Smooth muscle cell (in vitro differentiated cells): ENCODE results near the gene ERCC4. TPM values are rescaled to one million over a fixed set of nuclear protein-coding genes. Genes with fewer than 3 reads are reported as not detected.
A peak's percentile ranks its signal among the peaks of the same experiment; 100 is the strongest.

Experiments used
- DNase-seq: peaks from one replicate; lab custom pipeline; 2025; ENCODE audit not compliant: unreplicated experiment; lab: John Stamatoyannopoulos, UW
- H2AFZ ChIP-seq: fragments of 200-600 bp; sonication (generic); 2 replicates; pipeline ENCODE4 v1.6.0; 2016; ENCODE audit warnings: antibody characterized with exemption, low read depth, mild to moderate bottlenecking
- H3F3A ChIP-seq: fragments of 200-600 bp; sonication (generic); 2 replicates; pipeline ENCODE4 v1.6.0; 2017; ENCODE audit warnings: antibody characterized with exemption, low read depth
- H3K27ac ChIP-seq: fragments of 200-600 bp; sonication (generic); 2 replicates; pipeline ENCODE4 v1.5.1; 2016; ENCODE audit warnings: low read depth, mild to moderate bottlenecking
- H3K27me3 ChIP-seq: fragments of 200-600 bp; sonication (generic); 2 replicates; pipeline ENCODE4 v1.6.1; 2016; ENCODE audit warnings: low read depth, mild to moderate bottlenecking
- H3K36me3 ChIP-seq: fragments of 200-600 bp; sonication (generic); 2 replicates; pipeline ENCODE4 v1.5.1; 2016; ENCODE audit warnings: low read depth
- H3K4me1 ChIP-seq: fragments of 200-600 bp; sonication (generic); 2 replicates; pipeline ENCODE4 v1.5.1; 2016; ENCODE audit warnings: low read depth
- H3K4me2 ChIP-seq: fragments of 200-600 bp; sonication (generic); 2 replicates; pipeline ENCODE4 v1.6.0; 2016; ENCODE audit warnings: mild to moderate bottlenecking
- H3K4me3 ChIP-seq: fragments of 200-600 bp; sonication (generic); 2 replicates; pipeline ENCODE4 v1.5.1; 2016; ENCODE audit warnings: mild to moderate bottlenecking
- H3K79me2 ChIP-seq: fragments of 200-600 bp; sonication (generic); 2 replicates; pipeline ENCODE4 v1.6.0; 2016; ENCODE audit warnings: low read depth, mild to moderate bottlenecking
- H3K9ac ChIP-seq: fragments of 200-600 bp; sonication (generic); 2 replicates; pipeline ENCODE4 v1.6.0; 2016; ENCODE audit warnings: low read depth
- H3K9me3 ChIP-seq: fragments of 200-600 bp; sonication (generic); replicated peaks from 2 replicates; pipeline ENCODE4 v1.5.1; 2016; ENCODE audit warnings: low read depth
- H4K20me1 ChIP-seq: fragments of 200-600 bp; sonication (generic); 2 replicates; pipeline ENCODE4 v1.6.0; 2016; ENCODE audit warnings: low read depth
- CTCF ChIP-seq: fragments of 200-600 bp; sonication (generic); IDR thresholded peaks from 2 replicates; pipeline ENCODE4 v1.5.1; 2017; ENCODE audit warnings: borderline replicate concordance, mild to moderate bottlenecking, antibody characterized with exemption; ENCODE audit not compliant: insufficient read depth, poor library complexity, severe bottlenecking
- WGBS: methylation state at CpG from one replicate; pipeline ENCODE4 v1.1.7; 2016; ENCODE audit warnings: low lambda C conversion rate; 5-methylcytosine and 5-hydroxymethylcytosine counted together
- polyA plus RNA-seq: library from polyadenylated mRNA; unstranded; fragments of >200 nt; fragmentation: Nextera tagmentation; extraction: Ambion mirVana; gene quantifications from 2 replicates; pipeline ENCODE4 v1.2.1, GENCODE V29; 2016
- total RNA-seq: library from RNA; depleted of rRNA; stranded (reverse); fragments of >200 nt; gene quantifications from 2 replicates; pipeline ENCODE4 v1.2.3, GENCODE V29; 2014

ERCC4 gene
- total and polyA plus RNA-seq, 2 experiments from 2014 or later = 10.3 to 17.4 TPM

- Histone ChIP-seq H3K9me3 (peaks cover 6% of the 10 kb centered on the region), H2AFZ (no peak overlapping the region), H3K79me2 (no peaks in the 10 kb centered on the region), H3K4me3 (no peak overlapping the region), H4K20me1 (no peaks in the 10 kb centered on the region), H3F3A (peaks cover 5% of the 10 kb centered on the region), H3K27ac (peak overlapping the region; percentile 41), H3K4me1 (peaks cover 5% of the 10 kb centered on the region), H3K27me3 (no peaks in the 10 kb centered on the region), H3K4me2 (no peak overlapping the region), H3K9ac (no peak overlapping the region), H3K36me3 (peaks cover 33% of the 10 kb centered on the region)
- no peak for TF ChIP-seq CTCF
- DNase-seq = no peak
- WGBS = 46% methylated on average over 2 of the region's 2 CpGs
These were observed 16.2 kb downstream of the ERCC4 start for GRCh38 chr16:13936155-13936554.

GRCh38 chr16:13936596-13937081 is 16.7 kb downstream of the ERCC4 start:
- DNase-seq = no peak
- TF ChIP-seq CTCF = no peak
- H3F3A ChIP-seq = peaks cover 5% of the 10 kb centered on the region
- H2AFZ ChIP-seq = no peak overlapping the region
- H3K4me2 ChIP-seq = peak overlapping the region; percentile 28
- peaks cover 28% of the 10 kb centered on the region for H3K36me3 ChIP-seq
- no peaks in the 10 kb centered on the region for H3K79me2 ChIP-seq
- H3K9ac ChIP-seq = no peak overlapping the region
- 19% methylated on average over 3 of the region's 3 CpGs for WGBS
- H4K20me1 ChIP-seq = no peaks in the 10 kb centered on the region
- peak overlapping the region; percentile 41 for H3K27ac ChIP-seq
- H3K27me3 ChIP-seq = no peaks in the 10 kb centered on the region
- peaks cover 6% of the 10 kb centered on the region for H3K9me3 ChIP-seq
- peaks cover 5% of the 10 kb centered on the region for H3K4me1 ChIP-seq
- no peak overlapping the region for H3K4me3 ChIP-seq

GRCh38 chr16:13937411-13937810 is 17.5 kb downstream of the ERCC4 start:
- no peak for TF ChIP-seq CTCF
- Histone ChIP-seq H2AFZ (no peak overlapping the region), H4K20me1 (no peaks in the 10 kb centered on the region), H3K27ac (peak overlapping the region; percentile 41), H3F3A (peaks cover 5% of the 10 kb centered on the region), H3K4me1 (peaks cover 5% of the 10 kb centered on the region), H3K79me2 (no peaks in the 10 kb centered on the region), H3K36me3 (peaks cover 28% of the 10 kb centered on the region), H3K4me3 (no peak overlapping the region), H3K9ac (no peak overlapping the region), H3K9me3 (peaks cover 6% of the 10 kb centered on the region), H3K4me2 (no peak overlapping the region), H3K27me3 (no peaks in the 10 kb centered on the region)
- 98% methylated on average over 5 of the region's 5 CpGs for WGBS
- no peak for DNase-seq

- DNase-seq = no peak
- H3K36me3 ChIP-seq = peaks cover 28% of the 10 kb centered on the region
- peaks cover 5% of the 10 kb centered on the region for H3K4me1 ChIP-seq
- H3K79me2 ChIP-seq = no peaks in the 10 kb centered on the region
- H3F3A ChIP-seq = peaks cover 5% of the 10 kb centered on the region
- no peaks in the 10 kb centered on the region for H4K20me1 ChIP-seq
- H3K4me3 ChIP-seq = no peak overlapping the region
- no peak for TF ChIP-seq CTCF
- 95% methylated on average over 4 of the region's 4 CpGs for WGBS
- no peak overlapping the region for H2AFZ ChIP-seq
- H3K27me3 ChIP-seq = no peaks in the 10 kb centered on the region
- no peak overlapping the region for H3K27ac ChIP-seq
- H3K9ac ChIP-seq = no peak overlapping the region
- H3K4me2 ChIP-seq = no peak overlapping the region
- peaks cover 6% of the 10 kb centered on the region for H3K9me3 ChIP-seq
These were observed 18.5 kb downstream of the ERCC4 start for GRCh38 chr16:13938480-13938879.
